Caco-2 (cell line): Measurements from ENCODE around the gene MGLL. TPM values are rescaled to one million over a fixed set of nuclear protein-coding genes. Genes with fewer than 3 reads are reported as not detected.

Experiments
- BruUV-seq: library from RNA; stranded (reverse); fragments of 400-500 nt; replicated peaks from 2 replicates; lab custom pipeline; 2021; lab: Mats Ljungman, UMichigan
- CTCF ChIA-PET: fragments of 300-600 bp; sonication (Branson Sonifier 250); formaldehyde crosslinking; loops from one replicate; lab custom pipeline; 2022; ENCODE audit warnings: antibody characterized with exemption; lab: Charles Lee
- POLR2A ChIA-PET: fragments of 300-600 bp; sonication (Branson Sonifier 250); formaldehyde crosslinking; loops from one replicate; lab custom pipeline; 2022; ENCODE audit warnings: antibody characterized with exemption; lab: Charles Lee
- DNase-seq, 2 experiments: peaks; one replicate each; pipeline versions ENCODE4 v3.0.0 to v3.0.0-alpha.2; 2020 to 2022
- H3K27me3 ChIP-seq: replicated peaks from 2 replicates; pipeline ENCODE4 v1.6.0; 2011; ENCODE audit warnings: low read length; ENCODE audit not compliant: control insufficient read depth, insufficient read depth
- H3K36me3 ChIP-seq: 2 replicates; pipeline ENCODE4 v1.5.1; 2011; ENCODE audit warnings: low read length; ENCODE audit not compliant: control insufficient read depth, insufficient read depth
- H3K4me1 ChIP-seq: fragments of 250-450 bp; sonication (Bioruptor Pico); 2 replicates; pipeline ENCODE4 v1.5.1; 2020; ENCODE audit warnings: mild to moderate bottlenecking
- H3K4me3 ChIP-seq: 2 replicates; pipeline ENCODE4 v1.5.1; 2011; ENCODE audit warnings: low read depth, mild to moderate bottlenecking, control low read depth, low read length
- H3K9me3 ChIP-seq: fragments of 250-450 bp; sonication (Bioruptor Pico); 2 replicates; pipeline ENCODE4 v1.5.1; 2020; ENCODE audit warnings: mild to moderate bottlenecking, moderate library complexity
- H3K27ac Mint-ChIP-seq: one replicate; pipeline ENCODE4 v1.8.0; 2022; ENCODE audit warnings: mixed read lengths; ENCODE audit not compliant: unreplicated experiment
- H3K27me3 Mint-ChIP-seq: one replicate; pipeline ENCODE4 v1.8.0; 2022; ENCODE audit warnings: mixed read lengths; ENCODE audit not compliant: insufficient read depth, unreplicated experiment
- H3K36me3 Mint-ChIP-seq: one replicate; pipeline ENCODE4 v1.8.0; 2022; ENCODE audit warnings: mild to moderate bottlenecking, mixed read lengths; ENCODE audit not compliant: insufficient read depth, unreplicated experiment
- H3K4me1 Mint-ChIP-seq: one replicate; pipeline ENCODE4 v1.8.0; 2022; ENCODE audit warnings: low read depth, mixed read lengths; ENCODE audit not compliant: unreplicated experiment
- H3K4me3 Mint-ChIP-seq: one replicate; pipeline ENCODE4 v1.8.0; 2022; ENCODE audit warnings: mild to moderate bottlenecking, moderate library complexity, mixed read lengths; ENCODE audit not compliant: unreplicated experiment
- H3K9me3 Mint-ChIP-seq: one replicate; pipeline ENCODE4 v1.8.0; 2022; ENCODE audit warnings: mixed read lengths; ENCODE audit not compliant: unreplicated experiment
- intact Hi-C: fragments of 100-400 bp; cut with micrococcal nuclease; formaldehyde crosslinking; loops from one replicate; pipeline ENCODE4 v1.10.0; 2022; ENCODE audit not compliant: unreplicated experiment
- total RNA-seq: library from RNA; stranded (reverse); gene quantifications from 2 replicates; pipeline ENCODE4 v1.2.3, GENCODE V29; 2022
- TF ChIP-seq, protein P1 (sequence below), 2 experiments: fragments of 200-600 bp in 1 of 2; IDR thresholded peaks; 1 replicate in 1 of 2; 2 replicates in 1 of 2; pipeline versions ENCODE4 v1.5.1 to v1.8.0; 2011 to 2022; ENCODE audit warnings: antibody characterized with exemption in 1 of 2, control low read depth in 1 of 2, inconsistent platforms in 1 of 2, low read depth in 1 of 2, low read length in 1 of 2, mild to moderate bottlenecking in 1 of 2, moderate library complexity in 1 of 2; ENCODE audit not compliant: insufficient read depth in 1 of 2, severe bottlenecking in 1 of 2, unreplicated experiment in 1 of 2

The MGLL gene
- total RNA-seq, 1 experiment from 2014 or later = 7.8 TPM

DNA sequence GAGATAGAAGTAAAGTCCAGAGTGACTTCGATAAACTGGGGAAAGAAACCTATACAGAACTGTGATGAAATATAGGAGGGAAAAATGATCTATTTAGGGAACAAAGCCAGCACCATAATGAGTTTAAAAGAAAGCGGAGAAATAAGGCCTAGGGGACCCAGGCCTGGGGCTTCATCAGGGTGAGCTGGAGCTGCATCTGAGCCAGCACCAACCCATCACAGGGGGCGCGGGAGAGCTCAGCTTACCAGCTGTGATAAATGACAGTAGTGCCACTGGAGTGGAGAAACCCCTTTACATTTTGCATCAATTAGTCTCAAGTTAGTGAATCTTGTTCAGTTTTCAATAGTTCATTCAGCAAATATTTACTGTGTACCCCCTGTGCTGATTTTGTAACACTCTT lies 172.1 kb downstream of the MGLL start:
- H3K4me3 ChIP-seq = no peak overlapping the region
- H3K27me3 ChIP-seq = no peaks in the 10 kb centered on the region
- no peaks in the 10 kb centered on the region for H3K4me1 ChIP-seq
- Mint-ChIP-seq H3K9me3 (no peaks in the 10 kb centered on the region), H3K4me1 (no peaks in the 10 kb centered on the region), H3K36me3 (no peaks in the 10 kb centered on the region), H3K4me3 (no peak overlapping the region), H3K27me3 (no peaks in the 10 kb centered on the region), H3K27ac (no peak overlapping the region)
- no TSS peak for BruUV-seq
- DNase-seq = no peak
- no peaks in the 10 kb centered on the region for H3K9me3 ChIP-seq
- TF ChIP-seq, protein P1, sequence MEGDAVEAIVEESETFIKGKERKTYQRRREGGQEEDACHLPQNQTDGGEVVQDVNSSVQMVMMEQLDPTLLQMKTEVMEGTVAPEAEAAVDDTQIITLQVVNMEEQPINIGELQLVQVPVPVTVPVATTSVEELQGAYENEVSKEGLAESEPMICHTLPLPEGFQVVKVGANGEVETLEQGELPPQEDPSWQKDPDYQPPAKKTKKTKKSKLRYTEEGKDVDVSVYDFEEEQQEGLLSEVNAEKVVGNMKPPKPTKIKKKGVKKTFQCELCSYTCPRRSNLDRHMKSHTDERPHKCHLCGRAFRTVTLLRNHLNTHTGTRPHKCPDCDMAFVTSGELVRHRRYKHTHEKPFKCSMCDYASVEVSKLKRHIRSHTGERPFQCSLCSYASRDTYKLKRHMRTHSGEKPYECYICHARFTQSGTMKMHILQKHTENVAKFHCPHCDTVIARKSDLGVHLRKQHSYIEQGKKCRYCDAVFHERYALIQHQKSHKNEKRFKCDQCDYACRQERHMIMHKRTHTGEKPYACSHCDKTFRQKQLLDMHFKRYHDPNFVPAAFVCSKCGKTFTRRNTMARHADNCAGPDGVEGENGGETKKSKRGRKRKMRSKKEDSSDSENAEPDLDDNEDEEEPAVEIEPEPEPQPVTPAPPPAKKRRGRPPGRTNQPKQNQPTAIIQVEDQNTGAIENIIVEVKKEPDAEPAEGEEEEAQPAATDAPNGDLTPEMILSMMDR (IDR thresholded peaks at IDR 0.05; ENCODE audit: insufficient read depth in 1 of 2, low read depth in 1 of 2, low read length in 1 of 2, severe bottlenecking in 1 of 2, unreplicated experiment in 1 of 2) = no peak
- CTCF ChIA-PET = no interaction called here
- intact Hi-C loops = loop anchor here (5.0 kb wide), 1 partner anchor 42 kb away; no protein-coding TSS in a partner anchor
- POLR2A ChIA-PET = no interaction called here
- H3K36me3 ChIP-seq = no peaks in the 10 kb centered on the region; the same call in 1 of the 2 replicates

DNA sequence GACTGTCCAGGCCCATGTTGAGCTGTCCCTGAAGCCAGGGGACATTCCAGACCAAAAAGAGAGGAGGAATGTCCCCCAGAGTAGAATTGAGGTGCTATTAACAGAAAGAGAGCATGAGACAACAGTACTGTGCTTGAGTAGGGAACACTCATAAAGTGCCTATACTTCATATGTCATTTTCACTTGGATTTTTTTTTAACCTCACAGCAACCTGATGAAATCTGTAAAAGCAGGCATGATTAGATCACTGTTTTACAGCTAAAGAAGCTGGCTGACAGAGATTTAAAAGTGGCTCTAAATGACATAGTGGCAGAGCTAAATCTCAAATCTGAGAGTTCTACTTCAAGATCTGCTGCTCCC lies 174.5 kb downstream of the MGLL start:
- Mint-ChIP-seq H3K36me3 (no peaks in the 10 kb centered on the region), H3K27me3 (no peaks in the 10 kb centered on the region), H3K4me1 (no peaks in the 10 kb centered on the region), H3K9me3 (no peaks in the 10 kb centered on the region), H3K27ac (no peak overlapping the region), H3K4me3 (no peak overlapping the region)
- Histone ChIP-seq H3K9me3 (no peaks in the 10 kb centered on the region), H3K4me3 (no peak overlapping the region), H3K4me1 (no peaks in the 10 kb centered on the region), H3K36me3 (no peaks in the 10 kb centered on the region; the same call in 1 of the 2 replicates), H3K27me3 (no peaks in the 10 kb centered on the region)
- TF ChIP-seq, protein P1 (IDR thresholded peaks at IDR 0.05; ENCODE audit: insufficient read depth in 1 of 2, low read depth in 1 of 2, low read length in 1 of 2, severe bottlenecking in 1 of 2, unreplicated experiment in 1 of 2) = no peak
- intact Hi-C loops = no loop called here
- BruUV-seq = no TSS peak
- CTCF ChIA-PET = interaction anchor here (0.5 kb wide), 1 partner anchor 73 kb away, joined by 3 read pairs; no protein-coding TSS in a partner anchor
- POLR2A ChIA-PET = no interaction called here
- no peak for DNase-seq

DNA sequence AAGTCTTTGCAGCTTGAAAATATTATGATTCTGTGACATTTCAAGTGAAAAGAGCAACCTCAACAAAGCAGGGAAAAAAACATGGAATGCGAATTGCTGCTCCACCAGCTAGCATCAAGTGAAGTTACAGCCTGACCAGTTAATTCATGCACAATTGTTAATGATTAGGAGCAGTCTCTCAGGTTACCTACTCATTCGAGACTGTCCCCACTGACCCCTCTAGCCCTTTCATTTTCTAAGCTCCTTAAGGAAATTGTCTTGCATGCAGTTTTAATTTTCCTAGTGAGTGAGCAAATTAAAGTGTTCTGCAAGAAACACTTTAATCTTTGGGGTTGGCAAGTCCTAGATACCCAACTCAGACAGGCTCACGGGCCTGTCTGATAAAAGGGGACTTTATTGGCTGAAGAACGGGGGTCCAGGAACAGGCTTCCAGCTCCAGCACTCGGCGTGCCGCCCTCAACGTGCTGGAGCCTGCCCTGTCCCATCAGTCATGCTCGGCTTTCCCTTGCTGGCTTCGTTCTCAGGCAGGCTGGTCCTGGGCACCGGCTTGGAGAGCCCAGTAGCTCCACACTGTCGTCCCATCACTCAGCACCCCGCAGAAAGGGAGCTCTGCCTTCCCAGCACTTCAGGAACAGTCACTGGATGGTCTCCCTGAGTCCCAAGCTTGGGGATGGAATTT lies 175.0 kb downstream of the MGLL start:
- Histone ChIP-seq H3K27me3 (no peaks in the 10 kb centered on the region), H3K4me3 (no peak overlapping the region), H3K9me3 (no peaks in the 10 kb centered on the region), H3K4me1 (no peaks in the 10 kb centered on the region), H3K36me3 (no peaks in the 10 kb centered on the region; the same call in 1 of the 2 replicates)
- H3K27ac Mint-ChIP-seq = no peak overlapping the region
- CTCF ChIA-PET = interaction anchor here (0.5 kb wide), 1 partner anchor 73 kb away, joined by 3 read pairs; no protein-coding TSS in a partner anchor
- H3K9me3 Mint-ChIP-seq = no peaks in the 10 kb centered on the region
- H3K4me3 Mint-ChIP-seq = no peak overlapping the region
- no peaks in the 10 kb centered on the region for H3K4me1 Mint-ChIP-seq
- POLR2A ChIA-PET = no interaction called here
- TF ChIP-seq, protein P1 (IDR thresholded peaks at IDR 0.05; ENCODE audit: insufficient read depth in 1 of 2, low read depth in 1 of 2, low read length in 1 of 2, severe bottlenecking in 1 of 2, unreplicated experiment in 1 of 2) = no peak
- intact Hi-C loops = no loop called here
- no peak for DNase-seq
- no peaks in the 10 kb centered on the region for H3K27me3 Mint-ChIP-seq
- H3K36me3 Mint-ChIP-seq = peaks cover 2% of the 10 kb centered on the region
- no TSS peak for BruUV-seq
